HG03469 (cell line): ENCODE results near the gene XIRP1.
A peak's percentile ranks its signal among the peaks of the same experiment; 100 is the strongest.
"Not testable (repeated sequence)": the region's sequence is repeated elsewhere in the genome, so short reads cannot be mapped to it uniquely, and the experiment has no call there.

ENCODE experiments used
- ATAC-seq: cut with Tn5 transposase; IDR thresholded peaks from one replicate; pipeline ENCODE4 v1.9.1; 2021; ENCODE audit warnings: mild to moderate bottlenecking, moderate library complexity, moderate number of reproducible peaks; ENCODE audit not compliant: unreplicated experiment

The XIRP1 gene

GRCh38 chr3:39186692-39187151, 5.7 kb downstream of the XIRP1 start:
- no peak for ATAC-seq

- ATAC-seq, result no peak
Measured at GRCh38 chr3:39185959-39186691, 6.3 kb downstream of the XIRP1 start.

- ATAC-seq, result no peak
Measured at GRCh38 chr3:39185326-39185958, 7.0 kb downstream of the XIRP1 start.

- no peak for ATAC-seq
Measured at GRCh38 chr3:39184968-39185285, 7.5 kb downstream of the XIRP1 start.

- ATAC-seq, result no peak
Measured at GRCh38 chr3:39184081-39184967, 8.1 kb downstream of the XIRP1 start.

- ATAC-seq, result no peak
Measured at GRCh38 chr3:39183211-39184080, 8.9 kb downstream of the XIRP1 start.

GRCh38 chr3:39181408-39182335, 10.7 kb downstream of the XIRP1 start:
- no peak for ATAC-seq

- peak; percentile 87 for ATAC-seq
Measured at GRCh38 chr3:39180546-39181346, 11.6 kb downstream of the XIRP1 start.

GRCh38 chr3:39180183-39180545, 12.2 kb downstream of the XIRP1 start:
- no peak for ATAC-seq

- ATAC-seq, result no peak
Measured at GRCh38 chr3:39178553-39178952, 13.8 kb downstream of the XIRP1 start.

- no peak for ATAC-seq
Measured at GRCh38 chr3:39177708-39178332, 14.6 kb downstream of the XIRP1 start.

GRCh38 chr3:39176025-39176714, 16.2 kb downstream of the XIRP1 start:
- no peak for ATAC-seq

GRCh38 chr3:39173318-39174125, 18.9 kb downstream of the XIRP1 start:
- no peak for ATAC-seq

- no peak for ATAC-seq
Measured at GRCh38 chr3:39171860-39172259, 20.5 kb downstream of the XIRP1 start.

GRCh38 chr3:39170877-39171276, 21.5 kb downstream of the XIRP1 start:
- ATAC-seq, result not testable (repeated sequence)

- ATAC-seq, result no peak
Measured at GRCh38 chr3:39170461-39170860, 21.9 kb downstream of the XIRP1 start.

- ATAC-seq, result no peak
Measured at GRCh38 chr3:39169712-39170111, 22.7 kb downstream of the XIRP1 start.
